ENCODE results near the gene PZP. TPM values are rescaled to one million over a fixed set of nuclear protein-coding genes. Genes with fewer than 3 reads are reported as not detected.

Gene PZP
- total and polyA plus RNA-seq, 9 of the 15 experiments (the other 6 are each of a cell fraction or from before 2014, with no cell fraction given), result 0.01 TPM; not detected in 8

GRCh38 chr12:9135903-9136310, 72.3 kb downstream of the PZP start:
- in situ Hi-C loops (cut with MboI) (no loop called here), intact Hi-C loops (cut with micrococcal nuclease) (no loop called here)
- no peak for ATAC-seq
- no peaks in the 10 kb centered on the region for H3K9me3 ChIP-seq (replicated peaks; ENCODE audit: control insufficient read depth, insufficient read depth, low read depth, low read length)
- ChIA-PET POLR2A (no interaction called here), CTCF (ENCODE audit: low intra/inter-chr PET ratio) (no interaction called here)
- no peak overlapping the region for H3K4me2 ChIP-seq (ENCODE audit: insufficient read depth, low read length)
- H4K20me1 ChIP-seq (replicated peaks; ENCODE audit: control insufficient read depth, insufficient read depth, low read length), result no peaks in the 10 kb centered on the region
- no peaks in the 10 kb centered on the region for H3K9me1 ChIP-seq (ENCODE audit: control insufficient read depth, insufficient read depth, low read length)
- DNase-seq (ENCODE audit: extremely low read depth in 1 of 4, low spot score in 3 of 4), result no peak
- H3K36me3 ChIP-seq (ENCODE audit: control insufficient read depth, insufficient read depth, low read length), result no peaks in the 10 kb centered on the region
- peaks cover 0 to 3% of the 10 kb centered on the region in 2 experiments; a peak in 1 of 5 replicates for H3K4me1 ChIP-seq (replicated peaks in 1 of 2; ENCODE audit: control insufficient read depth in 2 of 2, insufficient read depth in 2 of 2, low read length in 2 of 2)
- FAIRE-seq, result no peak
- H3K27me3 ChIP-seq (ENCODE audit: control insufficient read depth in 2 of 2, insufficient read depth in 2 of 2, low read length in 2 of 2), result no peaks in the 10 kb centered on the region
- BruUV-seq (replicated peaks), result no TSS peak
- 5% methylated on average over 5 of the region's 5 CpGs for WGBS (ENCODE audit: insufficient coverage, low coverage, missing lambda C conversion rate)
- H3K4me3 ChIP-seq, result no peak overlapping the region
- H3K9ac ChIP-seq (ENCODE audit: insufficient read depth in 1 of 2, low read depth in 2 of 2, low read length in 2 of 2), result no peak overlapping the region
- no peak overlapping the region for H3K27ac ChIP-seq (ENCODE audit: extremely low read depth, low read depth, low read length)
- H2AFZ ChIP-seq (ENCODE audit: low read depth, low read length), result no peak overlapping the region
- no peaks in the 10 kb centered on the region for H3K79me2 ChIP-seq (ENCODE audit: control insufficient read depth, insufficient read depth, low read length)
- no peak for TF ChIP-seq DDX20 (tag; IDR thresholded peaks at IDR 0.05; ENCODE audit: low read depth)
- no peak for TF ChIP-seq KLF1 (tag; IDR thresholded peaks at IDR 0.05)
- TF ChIP-seq THRB (CRISPR knock-in tag; conservative IDR thresholded peaks at IDR 0.05), result no peak
- TF ChIP-seq ZNF311 (CRISPR knock-in tag; IDR thresholded peaks at IDR 0.05), result no peak
- TF ChIP-seq CAMTA2 (CRISPR knock-in tag; conservative IDR thresholded peaks at IDR 0.05), result no peak
- TF ChIP-seq MYC (IDR thresholded peaks at IDR 0.05; ENCODE audit: low read depth, low read length), result no peak
- TF ChIP-seq MYC (CRISPR knock-in tag; IDR thresholded peaks at IDR 0.05; ENCODE audit: borderline replicate concordance, low read depth), result no peak
- no peak for TF ChIP-seq ZBTB34 (CRISPR knock-in tag; IDR thresholded peaks at IDR 0.05)
- no peak for TF ChIP-seq ZMIZ1 (IDR thresholded peaks at IDR 0.05; ENCODE audit: low read depth in 2 of 2, low read length in 2 of 2)
- no peak for TF ChIP-seq RBM17 (IDR thresholded peaks at IDR 0.05; ENCODE audit: borderline replicate concordance, low read depth, low read length)
- TF ChIP-seq RB1 (IDR thresholded peaks at IDR 0.05; ENCODE audit: low read depth), result no peak
- no peak for TF ChIP-seq CREBBP (IDR thresholded peaks at IDR 0.05; ENCODE audit: low read depth, low read length)
- TF ChIP-seq ZNF583 (CRISPR knock-in tag; IDR thresholded peaks at IDR 0.05), result no peak
- no peak for TF ChIP-seq ZNF655 (CRISPR knock-in tag; IDR thresholded peaks at IDR 0.05)
